Urinary bladder (tissue), 4 donors: Measurements from ENCODE around the gene P4HA2. TPM values are rescaled to one million over a fixed set of nuclear protein-coding genes. Genes with fewer than 3 reads are reported as not detected.

ENCODE experiments used
- DNase-seq: peaks from one replicate; pipeline ENCODE4 v3.0.0-alpha.2; 2015; ENCODE audit errors: extremely low spot score
- H3K27ac ChIP-seq: one replicate; pipeline ENCODE4 v1.5.1; 2013; ENCODE audit warnings: low read depth, mild to moderate bottlenecking, moderate library complexity
- H3K36me3 ChIP-seq: one replicate; pipeline ENCODE4 v1.6.1; 2013; ENCODE audit warnings: mild to moderate bottlenecking, moderate library complexity; ENCODE audit not compliant: insufficient read depth
- H3K4me1 ChIP-seq: one replicate; pipeline ENCODE4 v1.6.1; 2013; ENCODE audit warnings: mild to moderate bottlenecking, moderate library complexity; ENCODE audit not compliant: insufficient read depth
- H3K4me3 ChIP-seq: one replicate; pipeline ENCODE4 v1.5.1; 2013; ENCODE audit warnings: low read depth, low read length
- WGBS: extraction: QIAGEN DNeasy Blood & Tissue Kit; methylation state at CpG from one replicate; pipeline ENCODE4 v1.1.7; 2013; 5-methylcytosine and 5-hydroxymethylcytosine counted together
- polyA plus RNA-seq: library from polyadenylated mRNA; stranded (reverse); fragments of 200-250 nt; gene quantifications from one replicate; pipeline ENCODE4 v1.2.3, GENCODE V29; 2013
- total RNA-seq: library from RNA; depleted of rRNA; stranded (reverse); fragments of >200 nt; gene quantifications from one replicate; pipeline ENCODE4 v1.2.3, GENCODE V29; 2014
- donor health status: healthy with polysubstance abuse.
- donor health status: healthy.

Gene P4HA2
- total and polyA plus RNA-seq, 2 donors = 44.2 to 102 TPM

- no peak for DNase-seq
- Histone ChIP-seq H3K36me3 (no peaks in the 10 kb centered on the region), H3K4me1 (no peaks in the 10 kb centered on the region), H3K27ac (no peak overlapping the region), H3K4me3 (no peak overlapping the region)
- WGBS = 25% methylated on average over 1 of the region's 1 CpG
These were observed 17.9 kb upstream of the P4HA2 start for GRCh38 chr5:132245593-132245992.

GRCh38 chr5:132243366-132243977 lies 15.8 kb upstream of the P4HA2 start:
- Histone ChIP-seq H3K4me1 (no peaks in the 10 kb centered on the region), H3K36me3 (no peaks in the 10 kb centered on the region), H3K27ac (no peak overlapping the region), H3K4me3 (no peak overlapping the region)
- WGBS = 85% methylated on average over 3 of the region's 3 CpGs
- DNase-seq = no peak

GRCh38 chr5:132239776-132240175 lies 12.1 kb upstream of the P4HA2 start:
- no peak overlapping the region for H3K4me3 ChIP-seq
- no peak overlapping the region for H3K27ac ChIP-seq
- no peak for DNase-seq
- H3K36me3 ChIP-seq = no peaks in the 10 kb centered on the region
- no peaks in the 10 kb centered on the region for H3K4me1 ChIP-seq

- DNase-seq = no peak
- 37% methylated on average over 1 of the region's 1 CpG for WGBS
- Histone ChIP-seq H3K27ac (no peak overlapping the region), H3K4me3 (no peak overlapping the region), H3K4me1 (no peaks in the 10 kb centered on the region), H3K36me3 (no peaks in the 10 kb centered on the region)
These were observed 11.3 kb upstream of the P4HA2 start for GRCh38 chr5:132238901-132239500.

- 25% methylated on average over 1 of the region's 1 CpG for WGBS
- no peak for DNase-seq
- no peak overlapping the region for H3K27ac ChIP-seq
- no peaks in the 10 kb centered on the region for H3K4me1 ChIP-seq
- no peak overlapping the region for H3K4me3 ChIP-seq
- no peaks in the 10 kb centered on the region for H3K36me3 ChIP-seq
These were observed 10.6 kb upstream of the P4HA2 start for GRCh38 chr5:132238169-132238744.

- DNase-seq = no peak
- 90% methylated on average over 4 of the region's 4 CpGs for WGBS
- H3K4me1 ChIP-seq = no peaks in the 10 kb centered on the region
- no peaks in the 10 kb centered on the region for H3K36me3 ChIP-seq
- no peak overlapping the region for H3K4me3 ChIP-seq
- H3K27ac ChIP-seq = no peak overlapping the region
These were observed 10.0 kb upstream of the P4HA2 start for GRCh38 chr5:132237670-132238069.

GRCh38 chr5:132237141-132237540 lies 9.5 kb upstream of the P4HA2 start:
- DNase-seq = no peak
- Histone ChIP-seq H3K4me1 (no peaks in the 10 kb centered on the region), H3K4me3 (no peak overlapping the region), H3K36me3 (no peaks in the 10 kb centered on the region), H3K27ac (no peak overlapping the region)
- WGBS = 93% methylated on average over 1 of the region's 1 CpG

- no peak for DNase-seq
- WGBS = 83% methylated on average over 3 of the region's 3 CpGs
These were observed 7.7 kb upstream of the P4HA2 start for GRCh38 chr5:132235340-132235739.

GRCh38 chr5:132234684-132235062 lies 7.0 kb upstream of the P4HA2 start:
- 86% methylated on average over 2 of the region's 2 CpGs for WGBS
- no peak for DNase-seq
- Histone ChIP-seq H3K4me3 (no peak overlapping the region), H3K4me1 (no peaks in the 10 kb centered on the region), H3K27ac (no peak overlapping the region), H3K36me3 (no peaks in the 10 kb centered on the region)

More at GRCh38 chr5:132235340-132235739, 7.7 kb upstream of the P4HA2 start:
- H3K4me1 ChIP-seq = no peaks in the 10 kb centered on the region
- no peak overlapping the region for H3K27ac ChIP-seq
- H3K36me3 ChIP-seq = no peaks in the 10 kb centered on the region
- no peak overlapping the region for H3K4me3 ChIP-seq

- H3K36me3 ChIP-seq = no peaks in the 10 kb centered on the region
- 89% methylated on average over 7 of the region's 7 CpGs for WGBS
- no peak overlapping the region for H3K27ac ChIP-seq
- no peaks in the 10 kb centered on the region for H3K4me1 ChIP-seq
- no peak for DNase-seq
- H3K4me3 ChIP-seq = no peak overlapping the region
These were observed 6.4 kb upstream of the P4HA2 start for GRCh38 chr5:132233811-132234683.

- Histone ChIP-seq H3K4me3 (no peak overlapping the region), H3K27ac (no peak overlapping the region), H3K36me3 (no peaks in the 10 kb centered on the region), H3K4me1 (no peaks in the 10 kb centered on the region)
- WGBS = 98% methylated on average over 1 of the region's 1 CpG
- no peak for DNase-seq
These were observed 5.4 kb upstream of the P4HA2 start for GRCh38 chr5:132233081-132233480.

- Histone ChIP-seq H3K36me3 (no peaks in the 10 kb centered on the region), H3K27ac (no peak overlapping the region), H3K4me1 (no peaks in the 10 kb centered on the region), H3K4me3 (no peak overlapping the region)
- DNase-seq = no peak
- WGBS = 74% methylated on average over 3 of the region's 3 CpGs
These were observed 4.8 kb upstream of the P4HA2 start for GRCh38 chr5:132232465-132232864.

- no peaks in the 10 kb centered on the region for H3K4me1 ChIP-seq
- H3K4me3 ChIP-seq = no peak overlapping the region
- 96% methylated on average over 9 of the region's 9 CpGs for WGBS
- H3K36me3 ChIP-seq = no peaks in the 10 kb centered on the region
- no peak overlapping the region for H3K27ac ChIP-seq
- DNase-seq = no peak
These were observed 3.2 kb upstream of the P4HA2 start for GRCh38 chr5:132230871-132231270.

- H3K4me1 ChIP-seq = no peaks in the 10 kb centered on the region
- H3K27ac ChIP-seq = no peak overlapping the region
- DNase-seq = no peak
- no peak overlapping the region for H3K4me3 ChIP-seq
- 96% methylated on average over 5 of the region's 5 CpGs for WGBS
- no peaks in the 10 kb centered on the region for H3K36me3 ChIP-seq
These were observed 1.6 kb upstream of the P4HA2 start for GRCh38 chr5:132229236-132229635.
